Mesenchymal stem cell (in vitro differentiated cells and primary cell): ENCODE results near the gene NR3C2.

Source experiments
- DNase-seq: peaks from one replicate; pipeline ENCODE4 v3.0.0-alpha.2; 2013
- H2AFZ ChIP-seq: one replicate; pipeline ENCODE4 v1.6.1; 2013; ENCODE audit warnings: low read depth, mild to moderate bottlenecking, control low read depth, inconsistent platforms, low read length, moderate library complexity
- H2AK5ac ChIP-seq: 2 replicates; pipeline ENCODE4 v1.6.1; 2013; ENCODE audit warnings: low read length, moderate library complexity, mild to moderate bottlenecking, inconsistent platforms; ENCODE audit not compliant: severe bottlenecking
- H2BK120ac ChIP-seq: one replicate; pipeline ENCODE4 v1.6.1; 2013; ENCODE audit warnings: low read depth, mild to moderate bottlenecking, inconsistent platforms, low read length, moderate library complexity
- H2BK12ac ChIP-seq, 2 experiments: one replicate each; pipeline ENCODE4 v1.6.1; 2013; ENCODE audit warnings: inconsistent platforms in 2 of 2, low read length in 2 of 2, mild to moderate bottlenecking in 2 of 2, moderate library complexity in 2 of 2, control low read depth in 1 of 2
- H2BK15ac ChIP-seq: one replicate; pipeline ENCODE4 v1.6.1; 2013; ENCODE audit warnings: mild to moderate bottlenecking, low read depth, inconsistent platforms; ENCODE audit not compliant: poor library complexity, severe bottlenecking
- H2BK5ac ChIP-seq: 2 replicates; pipeline ENCODE4 v1.6.1; 2013; ENCODE audit warnings: low read depth, mild to moderate bottlenecking, low read length, control low read depth, inconsistent platforms; ENCODE audit not compliant: poor library complexity, severe bottlenecking
- H3K14ac ChIP-seq, 2 experiments: one replicate each; pipeline ENCODE4 v1.6.1; 2013; ENCODE audit warnings: inconsistent platforms in 2 of 2, low read length in 2 of 2, control low read depth in 1 of 2, mild to moderate bottlenecking in 1 of 2, moderate library complexity in 1 of 2
- H3K18ac ChIP-seq, 2 experiments: one replicate each; pipeline ENCODE4 v1.6.1; 2013; ENCODE audit warnings: inconsistent platforms in 2 of 2, low read length in 2 of 2, control low read depth in 1 of 2, low read depth in 1 of 2, mild to moderate bottlenecking in 1 of 2
- H3K23ac ChIP-seq, 2 experiments: one replicate each; pipeline ENCODE4 v1.6.1; 2013; ENCODE audit warnings: inconsistent platforms in 2 of 2, low read length in 2 of 2, mild to moderate bottlenecking in 2 of 2, moderate library complexity in 2 of 2, control low read depth in 1 of 2
- H3K27ac ChIP-seq: 2 replicates; pipeline ENCODE4 v1.5.1; 2013; ENCODE audit warnings: mild to moderate bottlenecking, moderate library complexity, low read length, control low read depth, inconsistent platforms; ENCODE audit not compliant: poor library complexity, severe bottlenecking
- H3K27me3 ChIP-seq, 2 experiments: 2 replicates each; pipeline versions ENCODE4 v1.6.1 to v1.7.0; 2013; ENCODE audit warnings: low read length in 2 of 2, mild to moderate bottlenecking in 2 of 2, moderate library complexity in 2 of 2, control low read depth in 1 of 2, inconsistent platforms in 1 of 2; ENCODE audit not compliant: control insufficient read depth in 1 of 2, insufficient read depth in 1 of 2
- H3K36me3 ChIP-seq, 2 experiments: 2 replicates each; pipeline versions ENCODE4 v1.6.1 to v1.7.0; 2013; ENCODE audit warnings: low read length in 2 of 2, control low read depth in 1 of 2, inconsistent platforms in 1 of 2, low read depth in 1 of 2, mild to moderate bottlenecking in 1 of 2; ENCODE audit not compliant: insufficient read depth in 2 of 2, control insufficient read depth in 1 of 2
- H3K4ac ChIP-seq, 2 experiments: one replicate each; pipeline ENCODE4 v1.6.1; 2013; ENCODE audit warnings: inconsistent platforms in 2 of 2, low read length in 2 of 2, mild to moderate bottlenecking in 2 of 2, moderate library complexity in 2 of 2, control low read depth in 1 of 2, low read depth in 1 of 2
- H3K4me1 ChIP-seq: 2 replicates; pipeline ENCODE4 v1.6.1; 2013; ENCODE audit warnings: low read depth, low read length, control low read depth; ENCODE audit not compliant: control insufficient read depth, insufficient read depth
- H3K4me2 ChIP-seq: 2 replicates; pipeline ENCODE4 v1.6.1; 2013; ENCODE audit warnings: low read length, mild to moderate bottlenecking, inconsistent platforms; ENCODE audit not compliant: poor library complexity, severe bottlenecking
- H3K4me3 ChIP-seq, 2 experiments: 2 replicates each; pipeline versions ENCODE4 v1.5.1 to v1.7.0; 2013; ENCODE audit warnings: low read length in 2 of 2, mild to moderate bottlenecking in 2 of 2, control low read depth in 1 of 2, low read depth in 1 of 2; ENCODE audit not compliant: insufficient read depth in 1 of 2
- H3K79me1 ChIP-seq: replicated peaks from 2 replicates; pipeline ENCODE4 v1.6.1; 2013; ENCODE audit warnings: mild to moderate bottlenecking, control low read depth, low read length, inconsistent platforms; ENCODE audit not compliant: poor library complexity, severe bottlenecking
- H3K9ac ChIP-seq: 2 replicates; pipeline ENCODE4 v1.7.0; 2013; ENCODE audit warnings: mild to moderate bottlenecking, low read length, moderate library complexity
- H3K9me3 ChIP-seq: 2 replicates; pipeline ENCODE4 v1.7.0; 2013; ENCODE audit warnings: mild to moderate bottlenecking, low read length; ENCODE audit not compliant: control insufficient read depth
- H4K8ac ChIP-seq: one replicate; pipeline ENCODE4 v1.6.1; 2013; ENCODE audit warnings: inconsistent platforms, mild to moderate bottlenecking, low read length, moderate library complexity
- H4K91ac ChIP-seq: one replicate; pipeline ENCODE4 v1.6.1; 2013; ENCODE audit warnings: mild to moderate bottlenecking, low read length, inconsistent platforms
- WGBS: methylation state at CpG from one replicate; pipeline ENCODE4 v1.1.7; 2013; ENCODE audit warnings: mixed read lengths; 5-methylcytosine and 5-hydroxymethylcytosine counted together

The NR3C2 gene

DNA sequence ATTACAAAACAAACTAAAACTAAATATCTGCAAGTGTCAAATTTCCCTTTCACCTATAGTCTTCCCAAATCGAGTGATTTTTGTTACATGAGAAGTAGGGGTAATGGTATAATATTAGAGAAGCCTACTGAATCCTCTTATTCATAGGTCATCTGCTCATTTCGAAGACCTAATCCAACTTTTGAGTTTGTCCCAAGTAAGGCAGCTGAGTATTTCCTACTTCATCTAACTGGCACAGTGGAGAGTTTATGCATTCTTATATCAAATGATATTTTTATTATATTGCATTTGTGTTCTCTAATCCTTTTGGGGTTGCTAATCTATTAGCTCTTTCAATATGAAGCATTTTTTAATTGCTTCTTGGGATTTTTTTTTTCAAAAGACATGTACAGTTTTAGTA lies 7.7 kb upstream of the NR3C2 start:
- H3K36me3 ChIP-seq = no peaks in the 10 kb centered on the region
- no peak overlapping the region for H2BK12ac ChIP-seq
- H3K9ac ChIP-seq = no peak overlapping the region
- no peak overlapping the region for H2BK120ac ChIP-seq
- H2BK15ac ChIP-seq = no peak overlapping the region
- H2BK5ac ChIP-seq = no peak overlapping the region
- no peaks in the 10 kb centered on the region for H3K27me3 ChIP-seq
- H3K9me3 ChIP-seq = no peaks in the 10 kb centered on the region
- H4K91ac ChIP-seq = no peak overlapping the region
- no peak overlapping the region for H3K27ac ChIP-seq
- WGBS = no CpG with 5 or more reads among the region's 2 CpGs
- H3K23ac ChIP-seq = no peak overlapping the region
- H3K79me1 ChIP-seq = no peaks in the 10 kb centered on the region
- H2AFZ ChIP-seq = no peak overlapping the region
- no peak overlapping the region for H4K8ac ChIP-seq
- no peak overlapping the region for H3K4me3 ChIP-seq
- no peak overlapping the region for H3K18ac ChIP-seq
- no peak overlapping the region for H3K4me2 ChIP-seq
- no peak overlapping the region for H3K14ac ChIP-seq
- DNase-seq = no peak
- H3K4ac ChIP-seq = no peak overlapping the region
- no peak overlapping the region for H2AK5ac ChIP-seq
- peaks cover 3% of the 10 kb centered on the region for H3K4me1 ChIP-seq

DNA sequence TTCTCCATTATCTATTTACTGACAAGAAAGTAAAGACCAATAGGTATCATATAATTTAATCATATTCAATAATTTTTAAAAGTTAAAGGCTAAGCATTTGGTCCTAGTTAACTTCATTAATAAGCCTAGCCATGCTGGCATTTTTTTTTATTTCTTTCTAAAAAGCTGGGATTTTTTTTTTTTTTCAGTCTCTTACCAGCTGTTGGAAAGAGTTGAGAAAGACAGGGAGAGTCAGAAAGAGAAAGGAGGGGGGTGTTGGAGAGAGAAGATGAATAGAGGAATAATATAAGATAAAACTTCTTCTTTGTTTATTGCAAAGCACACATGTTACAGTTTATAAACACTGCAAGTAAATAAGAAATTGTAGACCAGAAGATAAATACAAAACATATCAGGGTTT lies 5.9 kb upstream of the NR3C2 start:
- Histone ChIP-seq H2AFZ (no peak overlapping the region), H3K4me2 (no peak overlapping the region), H3K79me1 (peaks cover 6% of the 10 kb centered on the region), H3K4me1 (peaks cover 12% of the 10 kb centered on the region), H3K27me3 (peaks cover 0 to 5% of the 10 kb centered on the region in 2 experiments), H3K4ac (no peak overlapping the region), H3K23ac (no peak overlapping the region), H3K4me3 (peak overlapping the region in 1 of 2 experiments; percentile 73), H2BK120ac (no peak overlapping the region), H3K14ac (no peak overlapping the region), H2BK15ac (no peak overlapping the region), H3K36me3 (peaks cover 0 to 2% of the 10 kb centered on the region in 2 experiments), H2BK5ac (no peak overlapping the region), H2AK5ac (no peak overlapping the region), H3K27ac (no peak overlapping the region), H3K9me3 (no peaks in the 10 kb centered on the region), H4K8ac (no peak overlapping the region), H2BK12ac (no peak overlapping the region), H4K91ac (no peak overlapping the region), H3K9ac (peak overlapping the region; percentile 63), H3K18ac (no peak overlapping the region)
- DNase-seq = no peak

DNA sequence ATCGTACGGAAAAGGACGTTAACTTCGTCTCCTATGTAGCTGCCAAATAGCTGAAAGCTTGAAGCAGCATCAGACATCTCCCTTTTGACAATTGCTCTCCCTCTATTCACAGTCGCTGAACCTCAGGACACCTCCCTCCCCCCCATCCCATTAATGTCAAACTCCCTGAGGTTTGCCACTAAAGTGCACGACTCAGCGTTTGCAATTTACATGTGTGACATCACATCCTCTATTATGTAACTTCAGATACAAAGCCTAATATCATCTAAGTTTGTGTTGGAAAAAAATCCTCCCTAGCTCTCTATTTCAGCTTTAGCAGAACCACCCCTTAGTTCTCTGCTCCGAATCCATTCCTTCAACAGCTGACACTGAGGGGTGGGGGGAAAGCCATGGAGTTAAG lies 5.5 kb upstream of the NR3C2 start:
- H3K4me1 ChIP-seq = peaks cover 12% of the 10 kb centered on the region
- no peak overlapping the region for H4K91ac ChIP-seq

DNA sequence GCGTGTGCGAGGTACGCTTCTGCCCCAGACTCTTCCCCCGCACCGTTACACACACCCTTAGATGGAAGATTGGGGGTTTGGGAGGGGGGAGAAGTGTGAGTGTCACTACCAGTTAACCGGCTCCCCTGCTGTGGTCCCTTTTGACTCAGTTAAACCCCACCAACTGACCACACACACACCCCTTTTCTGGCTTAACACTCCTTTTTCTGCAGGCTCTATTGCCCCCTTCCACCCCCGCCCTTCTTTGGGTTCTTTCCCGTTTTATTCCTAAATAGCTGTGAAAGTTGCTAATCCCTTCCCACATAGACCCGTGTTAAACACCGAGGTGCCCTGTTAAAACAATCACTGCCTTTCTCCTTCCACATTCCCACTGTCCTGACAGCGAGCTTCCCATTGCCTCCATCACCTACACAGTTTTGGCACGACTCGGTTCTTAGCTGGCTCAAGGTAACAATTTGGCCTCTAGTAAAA lies 3.7 kb upstream of the NR3C2 start:
- no peak overlapping the region for H2AFZ ChIP-seq
- H3K18ac ChIP-seq = no peak overlapping the region
- H3K27me3 ChIP-seq = peaks cover 0 to 5% of the 10 kb centered on the region in 2 experiments
- peak overlapping the region; percentile 73 for H3K9ac ChIP-seq
- H3K23ac ChIP-seq = no peak overlapping the region
- H3K9me3 ChIP-seq = no peaks in the 10 kb centered on the region
- no peak overlapping the region for H3K14ac ChIP-seq
- H3K79me1 ChIP-seq = peaks cover 6% of the 10 kb centered on the region
- peaks cover 0 to 2% of the 10 kb centered on the region in 2 experiments for H3K36me3 ChIP-seq
- peak overlapping the region; percentile 97 for H3K4me2 ChIP-seq
- no peak overlapping the region for H2AK5ac ChIP-seq
- H2BK12ac ChIP-seq = no peak overlapping the region
- no peak overlapping the region for H2BK5ac ChIP-seq
- 2% methylated on average over 6 of the region's 13 CpGs for WGBS
- no peak overlapping the region for H4K8ac ChIP-seq
- no peak overlapping the region for H3K4ac ChIP-seq
- peaks cover 12% of the 10 kb centered on the region for H3K4me1 ChIP-seq
- H3K27ac ChIP-seq = no peak overlapping the region
- no peak overlapping the region for H4K91ac ChIP-seq
- no peak overlapping the region for H2BK15ac ChIP-seq
- DNase-seq = no peak
- H3K4me3 ChIP-seq = peak overlapping the region; percentile 80 to 98
- no peak overlapping the region for H2BK120ac ChIP-seq

More for the DNA sequence above, 5.5 kb upstream of the NR3C2 start:
- no peak overlapping the region for H2AFZ ChIP-seq
- no peaks in the 10 kb centered on the region for H3K9me3 ChIP-seq
- H2AK5ac ChIP-seq = no peak overlapping the region
- no peak overlapping the region for H3K27ac ChIP-seq
- H3K79me1 ChIP-seq = peaks cover 6% of the 10 kb centered on the region
- no peak overlapping the region for H2BK5ac ChIP-seq
- no peak overlapping the region for H2BK120ac ChIP-seq
- peak overlapping the region; percentile 63 for H3K9ac ChIP-seq
- H2BK15ac ChIP-seq = no peak overlapping the region
- 44% methylated on average over 7 of the region's 8 CpGs for WGBS
- no peak overlapping the region for H2BK12ac ChIP-seq
- no peak overlapping the region for H3K14ac ChIP-seq
- no peak overlapping the region for H3K23ac ChIP-seq
- H3K27me3 ChIP-seq = peaks cover 0 to 5% of the 10 kb centered on the region in 2 experiments
- H3K4ac ChIP-seq = no peak overlapping the region
- DNase-seq = no peak
- no peak overlapping the region for H3K18ac ChIP-seq
- peaks cover 0 to 2% of the 10 kb centered on the region in 2 experiments for H3K36me3 ChIP-seq
- no peak overlapping the region for H3K4me2 ChIP-seq
- H4K8ac ChIP-seq = no peak overlapping the region
- peak overlapping the region in 1 of 2 experiments; percentile 73 for H3K4me3 ChIP-seq
